Cardiac muscle cell (in vitro differentiated cells and primary cell): ENCODE results near the gene GRK5. TPM values are rescaled to one million over a fixed set of nuclear protein-coding genes. Genes with fewer than 3 reads are reported as not detected.
A peak's percentile ranks its signal among the peaks of the same experiment; 100 is the strongest.

Experiments used
- DNase-seq, 2 donors: peaks; one replicate each; pipeline versions ENCODE4 v3.0.0 to v3.0.0-alpha.2; 2010 to 2017; ENCODE audit warnings: low read depth in 1 of 2, low spot score in 1 of 2
- H3K27ac ChIP-seq: fragments of 200-600 bp; sonication (generic); 2 replicates; pipeline ENCODE4 v1.5.1; 2016
- H3K27me3 ChIP-seq: fragments of 200-600 bp; sonication (generic); 2 replicates; pipeline ENCODE4 v1.6.0; 2016; ENCODE audit warnings: control low read depth
- H3K36me3 ChIP-seq: fragments of 200-600 bp; sonication (generic); 2 replicates; pipeline ENCODE4 v1.5.1; 2016; ENCODE audit warnings: control low read depth
- H3K4me1 ChIP-seq: fragments of 200-600 bp; sonication (generic); 2 replicates; pipeline ENCODE4 v1.8.1; 2017; ENCODE audit warnings: low read depth, mild to moderate bottlenecking, mixed run types
- H3K4me3 ChIP-seq: fragments of 200-600 bp; sonication (generic); 2 replicates; pipeline ENCODE4 v1.5.1; 2016; ENCODE audit warnings: mild to moderate bottlenecking
- H3K9me3 ChIP-seq: fragments of 200-600 bp; sonication (generic); 2 replicates; pipeline ENCODE4 v1.5.1; 2017; ENCODE audit warnings: low read depth, mild to moderate bottlenecking, control low read depth
- polyA plus RNA-seq: library from polyadenylated mRNA; unstranded; fragments of >200 nt; fragmentation: Nextera tagmentation; extraction: Ambion mirVana; gene quantifications from 2 replicates; pipeline ENCODE4 v1.2.1, GENCODE V29; 2016
- total RNA-seq: library from RNA; depleted of rRNA; stranded (reverse); fragments of >200 nt; gene quantifications from 2 replicates; pipeline ENCODE4 v1.2.3, GENCODE V29; 2016
- TF ChIP-seq, protein P1 (sequence below): IDR thresholded peaks from 2 replicates; pipeline ENCODE4 v1.5.1; 2012; ENCODE audit warnings: low read depth, mild to moderate bottlenecking, low read length

GRK5 gene
- total and polyA plus RNA-seq, 2 experiments from 2014 or later: 3.5 to 18.3 TPM

GRCh38 chr10:119367841-119368549 lies 160.6 kb downstream of the GRK5 start:
- DNase-seq: no peak
- no peaks in the 10 kb centered on the region for H3K27me3 ChIP-seq
- no peaks in the 10 kb centered on the region for H3K36me3 ChIP-seq
- H3K27ac ChIP-seq: no peak overlapping the region
- H3K4me3 ChIP-seq: no peak overlapping the region
- H3K9me3 ChIP-seq: no peaks in the 10 kb centered on the region
- H3K4me1 ChIP-seq: peaks cover 16% of the 10 kb centered on the region
- TF ChIP-seq, protein P1, sequence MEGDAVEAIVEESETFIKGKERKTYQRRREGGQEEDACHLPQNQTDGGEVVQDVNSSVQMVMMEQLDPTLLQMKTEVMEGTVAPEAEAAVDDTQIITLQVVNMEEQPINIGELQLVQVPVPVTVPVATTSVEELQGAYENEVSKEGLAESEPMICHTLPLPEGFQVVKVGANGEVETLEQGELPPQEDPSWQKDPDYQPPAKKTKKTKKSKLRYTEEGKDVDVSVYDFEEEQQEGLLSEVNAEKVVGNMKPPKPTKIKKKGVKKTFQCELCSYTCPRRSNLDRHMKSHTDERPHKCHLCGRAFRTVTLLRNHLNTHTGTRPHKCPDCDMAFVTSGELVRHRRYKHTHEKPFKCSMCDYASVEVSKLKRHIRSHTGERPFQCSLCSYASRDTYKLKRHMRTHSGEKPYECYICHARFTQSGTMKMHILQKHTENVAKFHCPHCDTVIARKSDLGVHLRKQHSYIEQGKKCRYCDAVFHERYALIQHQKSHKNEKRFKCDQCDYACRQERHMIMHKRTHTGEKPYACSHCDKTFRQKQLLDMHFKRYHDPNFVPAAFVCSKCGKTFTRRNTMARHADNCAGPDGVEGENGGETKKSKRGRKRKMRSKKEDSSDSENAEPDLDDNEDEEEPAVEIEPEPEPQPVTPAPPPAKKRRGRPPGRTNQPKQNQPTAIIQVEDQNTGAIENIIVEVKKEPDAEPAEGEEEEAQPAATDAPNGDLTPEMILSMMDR: no peak

- TF ChIP-seq, protein P1: no peak
- no peaks in the 10 kb centered on the region for H3K36me3 ChIP-seq
- no peak overlapping the region for H3K27ac ChIP-seq
- H3K4me1 ChIP-seq: peaks cover 16% of the 10 kb centered on the region
- no peak for DNase-seq
- no peaks in the 10 kb centered on the region for H3K27me3 ChIP-seq
- H3K9me3 ChIP-seq: no peaks in the 10 kb centered on the region
- no peak overlapping the region for H3K4me3 ChIP-seq
Observed at GRCh38 chr10:119368581-119368980, 161.2 kb downstream of the GRK5 start.

DNA sequence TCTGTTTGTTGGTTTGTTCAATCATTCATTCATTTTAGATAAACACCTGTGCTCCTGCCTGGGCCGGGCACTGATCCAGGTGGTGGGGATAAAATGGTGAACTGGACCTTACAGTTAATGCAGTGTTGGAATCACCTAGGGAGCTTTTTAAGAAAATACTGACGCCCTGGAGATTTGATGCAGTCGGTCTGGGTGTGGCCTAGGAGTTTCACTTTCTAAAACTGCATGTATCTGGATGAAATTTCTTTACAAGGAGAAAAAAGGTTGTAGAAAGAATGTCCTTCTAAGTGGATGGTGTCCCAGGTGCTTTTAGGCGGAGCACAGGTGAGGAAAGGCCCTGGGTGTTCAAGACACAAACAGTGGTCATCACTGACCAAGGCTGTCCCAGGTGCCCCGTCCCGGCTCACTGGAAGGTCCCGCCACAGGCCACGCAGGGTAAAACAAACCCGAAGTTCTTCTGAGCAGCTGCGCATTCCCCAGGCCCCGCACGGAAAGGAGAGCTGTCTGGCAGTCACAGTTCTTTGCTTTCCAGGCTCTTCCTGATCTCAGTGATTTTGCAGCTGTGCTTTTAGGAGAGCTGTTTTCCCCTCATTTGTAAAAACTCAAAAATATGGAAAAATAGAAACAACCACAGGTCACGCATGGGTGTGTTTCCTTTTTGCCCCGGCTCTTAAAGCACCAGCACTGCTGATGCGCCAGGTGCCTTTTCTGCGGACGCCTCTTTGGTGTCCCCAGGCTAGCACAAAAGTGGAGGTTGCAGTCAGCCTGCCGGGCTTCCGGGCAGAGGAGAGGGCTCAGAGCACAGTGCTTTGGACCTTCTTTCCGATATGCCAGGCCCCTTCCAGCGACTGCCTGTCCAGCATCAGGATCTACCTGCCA lies 161.9 kb downstream of the GRK5 start:
- Histone ChIP-seq H3K36me3 (no peaks in the 10 kb centered on the region), H3K9me3 (no peaks in the 10 kb centered on the region), H3K27me3 (no peaks in the 10 kb centered on the region), H3K27ac (no peak overlapping the region), H3K4me3 (no peak overlapping the region), H3K4me1 (peaks cover 14% of the 10 kb centered on the region)
- TF ChIP-seq, protein P1: no peak
- DNase-seq: no peak

GRCh38 chr10:119370111-119370741 lies 162.9 kb downstream of the GRK5 start:
- H3K27me3 ChIP-seq: no peaks in the 10 kb centered on the region
- peaks cover 4% of the 10 kb centered on the region for H3K4me1 ChIP-seq
- H3K9me3 ChIP-seq: no peaks in the 10 kb centered on the region
- peak in 1 of 2 donors; percentile 83 for DNase-seq
- no peaks in the 10 kb centered on the region for H3K36me3 ChIP-seq
- H3K27ac ChIP-seq: no peak overlapping the region
- TF ChIP-seq, protein P1: no peak
- H3K4me3 ChIP-seq: no peak overlapping the region

- H3K4me1 ChIP-seq: peaks cover 2% of the 10 kb centered on the region
- no peak overlapping the region for H3K4me3 ChIP-seq
- H3K36me3 ChIP-seq: no peaks in the 10 kb centered on the region
- H3K27me3 ChIP-seq: no peaks in the 10 kb centered on the region
- TF ChIP-seq, protein P1: no peak
- DNase-seq: peak in 1 of 2 donors; percentile 88
- H3K9me3 ChIP-seq: no peaks in the 10 kb centered on the region
- no peak overlapping the region for H3K27ac ChIP-seq
Observed at GRCh38 chr10:119370972-119371703, 163.8 kb downstream of the GRK5 start.
